Thyroid gland (tissue), 4 donors: Measurements from ENCODE around the gene ZC3H7A. TPM values are rescaled to one million over a fixed set of nuclear protein-coding genes. Genes with fewer than 3 reads are reported as not detected.
A peak's percentile ranks its signal among the peaks of the same experiment; 100 is the strongest.

ENCODE experiments used
- DNase-seq, 2 donors: peaks; one replicate each; pipeline ENCODE4 v3.0.0-alpha.2; 2019
- H3K27ac ChIP-seq, 3 donors: fragments of 200-600 bp; sonication (generic); 1 replicate in 2 of 3; 2 replicates in 1 of 3; pipeline ENCODE4 v1.5.1; 2016 to 2019; ENCODE audit warnings: mild to moderate bottlenecking in 1 of 3, moderate library complexity in 1 of 3
- H3K27me3 ChIP-seq: fragments of 200-600 bp; sonication (generic); one replicate; pipeline ENCODE4 v1.5.1; 2019
- H3K36me3 ChIP-seq, 2 donors: fragments of 200-600 bp; sonication (generic); one replicate each; pipeline ENCODE4 v1.5.1; 2016 to 2019
- H3K4me1 ChIP-seq, 2 donors: fragments of 200-600 bp; sonication (generic); one replicate each; pipeline ENCODE4 v1.5.1; 2017 to 2019
- H3K4me3 ChIP-seq, 3 donors: fragments of 200-600 bp; sonication (generic); replicated peaks in 1 of 3; 1 replicate in 2 of 3; 2 replicates in 1 of 3; pipeline ENCODE4 v1.5.1; 2016; ENCODE audit warnings: mild to moderate bottlenecking in 1 of 3
- H3K9me3 ChIP-seq: fragments of 200-600 bp; sonication (generic); one replicate; pipeline ENCODE4 v1.5.1; 2017
- POLR2A ChIP-seq, 2 donors: fragments of 450-650 bp; IDR thresholded peaks; one replicate each; pipeline ENCODE4 v1.6.1; 2017; ENCODE audit warnings: antibody characterized with exemption in 2 of 2, mild to moderate bottlenecking in 2 of 2, moderate library complexity in 1 of 2
- WGBS, 2 donors: methylation state at CpG; one replicate each; pipeline ENCODE4 v1.1.5; 2017; 5-methylcytosine and 5-hydroxymethylcytosine counted together
- intact Hi-C: fragments of 100-400 bp; cut with DNase I; formaldehyde crosslinking; loops from one replicate; pipeline ENCODE4 v1.15.1; 2023
- total RNA-seq, 4 donors: library from RNA; depleted of rRNA; stranded (reverse); fragments of >200 nt; gene quantifications; one replicate each; pipeline ENCODE4 v1.2.3, GENCODE V29; 2016
- TF ChIP-seq, protein P1 (sequence below), 6 experiments: fragments of 200-600 bp in 3 of 6; fragments of 450-650 bp in 3 of 6; sonication (generic) in 3 of 6; IDR thresholded peaks; one replicate each; pipeline ENCODE4 v1.5.1; 2016 to 2019; ENCODE audit warnings: antibody characterized with exemption in 6 of 6, mild to moderate bottlenecking in 2 of 6, inconsistent platforms in 1 of 6, moderate library complexity in 1 of 6

ZC3H7A gene
- total RNA-seq, 4 donors from 2014 or later: 48.9 to 105 (median 62.7) TPM

DNA sequence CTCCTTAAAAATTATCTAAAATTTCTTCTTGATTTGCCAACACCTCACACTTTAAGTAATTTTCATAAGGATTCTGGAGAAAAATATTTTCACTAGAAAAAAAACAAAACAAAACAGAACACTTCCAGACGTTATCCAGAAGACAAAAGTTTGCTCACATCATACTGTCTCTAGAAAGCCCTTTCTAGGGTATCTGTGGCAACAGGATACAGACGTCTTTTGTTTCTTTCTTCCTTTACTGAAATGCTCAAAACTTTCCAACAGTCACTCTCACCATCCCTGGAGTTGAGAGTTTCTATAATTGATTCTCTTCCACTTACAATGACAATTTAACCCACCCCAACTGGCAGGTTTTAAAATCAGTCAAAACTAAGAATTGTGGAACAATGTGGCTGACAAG lies 2.6 kb downstream of the ZC3H7A start:
- peak overlapping the region in 2 of 3 donors; percentile 97 to 98 for H3K27ac ChIP-seq
- H3K36me3 ChIP-seq: no peaks in the 10 kb centered on the region
- intact Hi-C loops: no loop called here
- no peaks in the 10 kb centered on the region for H3K9me3 ChIP-seq
- H3K4me1 ChIP-seq: peaks cover 61 to 76% of the 10 kb centered on the region in 2 donors
- WGBS, 2 donors: 51 to 72% methylated on average over 2 of the region's 2 CpGs
- DNase-seq: no peak
- no peak overlapping the region for H3K4me3 ChIP-seq
- TF ChIP-seq POLR2A (IDR thresholded peaks at IDR 0.05): no peak
- TF ChIP-seq, protein P1, sequence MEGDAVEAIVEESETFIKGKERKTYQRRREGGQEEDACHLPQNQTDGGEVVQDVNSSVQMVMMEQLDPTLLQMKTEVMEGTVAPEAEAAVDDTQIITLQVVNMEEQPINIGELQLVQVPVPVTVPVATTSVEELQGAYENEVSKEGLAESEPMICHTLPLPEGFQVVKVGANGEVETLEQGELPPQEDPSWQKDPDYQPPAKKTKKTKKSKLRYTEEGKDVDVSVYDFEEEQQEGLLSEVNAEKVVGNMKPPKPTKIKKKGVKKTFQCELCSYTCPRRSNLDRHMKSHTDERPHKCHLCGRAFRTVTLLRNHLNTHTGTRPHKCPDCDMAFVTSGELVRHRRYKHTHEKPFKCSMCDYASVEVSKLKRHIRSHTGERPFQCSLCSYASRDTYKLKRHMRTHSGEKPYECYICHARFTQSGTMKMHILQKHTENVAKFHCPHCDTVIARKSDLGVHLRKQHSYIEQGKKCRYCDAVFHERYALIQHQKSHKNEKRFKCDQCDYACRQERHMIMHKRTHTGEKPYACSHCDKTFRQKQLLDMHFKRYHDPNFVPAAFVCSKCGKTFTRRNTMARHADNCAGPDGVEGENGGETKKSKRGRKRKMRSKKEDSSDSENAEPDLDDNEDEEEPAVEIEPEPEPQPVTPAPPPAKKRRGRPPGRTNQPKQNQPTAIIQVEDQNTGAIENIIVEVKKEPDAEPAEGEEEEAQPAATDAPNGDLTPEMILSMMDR (IDR thresholded peaks at IDR 0.05): no peak
- no peaks in the 10 kb centered on the region for H3K27me3 ChIP-seq

DNA sequence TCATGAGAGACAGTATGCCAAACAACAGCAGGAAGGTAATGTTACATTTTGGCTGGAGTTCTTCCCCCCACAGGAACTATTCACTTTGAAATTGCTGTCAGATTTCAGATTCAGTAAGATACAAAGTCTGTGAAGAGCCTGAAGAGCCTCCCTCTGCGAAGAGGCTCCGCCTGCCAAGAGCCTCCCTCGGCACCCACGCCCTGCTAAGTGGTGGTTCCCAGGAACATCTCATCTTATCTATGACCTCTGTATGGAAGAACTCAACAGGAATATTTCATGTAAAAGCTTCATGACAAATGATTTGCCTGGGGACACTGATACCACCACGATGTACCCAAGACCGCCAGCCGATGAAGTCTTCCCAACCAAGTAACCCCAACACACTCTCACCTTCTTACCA lies 3.2 kb downstream of the ZC3H7A start:
- Histone ChIP-seq H3K9me3 (no peaks in the 10 kb centered on the region), H3K27ac (peak overlapping the region in 2 of 3 donors; percentile 85 to 98), H3K27me3 (no peaks in the 10 kb centered on the region), H3K36me3 (no peaks in the 10 kb centered on the region), H3K4me3 (no peak overlapping the region), H3K4me1 (peaks cover 61 to 76% of the 10 kb centered on the region in 2 donors)
- intact Hi-C loops: no loop called here
- WGBS, 2 donors: 83 to 88% methylated on average over 7 of the region's 7 CpGs
- no peak for DNase-seq
- no peak for TF ChIP-seq POLR2A (IDR thresholded peaks at IDR 0.05)
- TF ChIP-seq, protein P1 (IDR thresholded peaks at IDR 0.05): no peak

DNA sequence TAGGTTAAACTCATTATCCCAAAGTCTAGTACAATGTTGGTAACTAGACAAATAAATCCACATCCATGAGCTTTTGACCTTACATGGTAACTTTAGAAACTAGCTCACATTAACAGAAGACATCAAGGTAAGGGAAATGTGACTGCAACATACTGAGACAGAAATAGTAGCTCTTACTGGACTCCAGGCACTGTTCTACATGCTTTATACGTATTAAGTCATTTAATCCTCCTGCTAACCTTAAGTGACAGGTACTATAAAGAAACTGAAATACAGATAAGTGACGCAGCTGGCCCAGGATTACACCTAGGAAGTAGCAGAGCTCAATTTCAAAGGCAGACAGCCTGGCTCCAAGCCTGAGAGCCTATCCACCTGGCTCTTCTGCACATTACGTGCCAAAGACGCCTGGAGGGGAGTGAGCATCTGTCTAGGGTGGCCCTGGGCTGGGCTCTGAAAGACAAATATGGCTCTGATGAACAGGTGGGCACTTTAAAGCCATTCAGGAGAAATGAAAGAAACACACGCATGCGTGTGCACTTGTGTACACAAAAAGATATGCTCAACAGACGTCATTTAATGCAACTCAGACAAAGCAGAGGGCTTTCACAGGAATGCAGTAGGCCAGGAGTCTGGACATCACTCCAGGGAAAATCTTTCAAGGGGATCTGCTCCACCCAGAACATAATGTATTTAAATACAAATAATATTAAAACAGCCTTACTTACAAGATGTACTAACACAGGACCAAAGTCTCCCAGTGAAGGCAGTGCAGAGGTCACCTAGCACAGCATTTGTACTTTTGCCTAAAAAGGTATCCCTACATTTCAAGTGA lies 4.4 kb downstream of the ZC3H7A start:
- H3K27ac ChIP-seq: peak overlapping the region; percentile 64 to 98 (median 85)

DNA sequence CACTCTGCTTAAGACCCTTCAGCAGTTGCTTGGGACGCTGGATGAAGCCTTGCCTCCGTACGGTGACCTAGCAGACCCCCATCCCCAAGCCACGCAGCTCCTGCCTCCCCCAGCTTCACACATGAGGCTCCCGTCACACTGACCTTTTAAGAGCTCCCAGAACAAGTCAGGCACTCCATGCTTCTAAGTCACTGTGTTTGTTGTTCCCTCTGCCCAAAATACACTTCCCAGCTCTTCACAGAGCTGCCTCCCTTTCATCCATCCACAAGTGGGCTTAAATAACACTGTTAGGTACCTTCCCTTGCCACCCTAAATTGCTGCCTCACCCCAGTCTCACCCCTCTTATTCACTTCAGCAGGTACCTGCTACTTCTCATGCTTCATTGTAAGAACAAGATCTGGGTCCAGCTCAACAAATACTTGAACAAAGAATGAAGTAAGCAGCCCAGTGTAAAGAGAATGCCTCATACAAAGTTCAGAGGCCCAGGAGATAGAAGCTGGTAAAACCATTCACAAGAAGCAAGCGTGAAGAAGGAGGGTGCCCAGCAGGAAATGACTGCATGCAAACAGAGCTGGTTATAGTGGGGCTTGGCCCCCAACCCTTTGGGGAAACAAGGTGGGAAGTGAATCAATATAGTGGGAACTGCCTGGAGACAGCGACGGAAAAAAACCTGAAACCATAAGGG lies 5.8 kb downstream of the ZC3H7A start:
- H3K27me3 ChIP-seq: no peaks in the 10 kb centered on the region
- peak; percentile 78 to 82 for DNase-seq
- WGBS, 2 donors: 33 to 44% methylated on average over 8 of the region's 8 CpGs
- H3K36me3 ChIP-seq: no peaks in the 10 kb centered on the region
- no peak overlapping the region for H3K4me3 ChIP-seq
- peak overlapping the region; percentile 64 to 98 (median 85) for H3K27ac ChIP-seq
- intact Hi-C loops: no loop called here
- TF ChIP-seq, protein P1 (IDR thresholded peaks at IDR 0.05): no peak
- TF ChIP-seq POLR2A (IDR thresholded peaks at IDR 0.05): peak in 1 of 2 donors; percentile 74
- H3K9me3 ChIP-seq: no peaks in the 10 kb centered on the region
- H3K4me1 ChIP-seq: peaks cover 50 to 71% of the 10 kb centered on the region in 2 donors

More for the DNA sequence above, 4.4 kb downstream of the ZC3H7A start:
- no peaks in the 10 kb centered on the region for H3K9me3 ChIP-seq
- H3K27me3 ChIP-seq: no peaks in the 10 kb centered on the region
- H3K36me3 ChIP-seq: no peaks in the 10 kb centered on the region
- peak in 1 of 2 donors; percentile 34 for TF ChIP-seq POLR2A (IDR thresholded peaks at IDR 0.05)
- TF ChIP-seq, protein P1 (IDR thresholded peaks at IDR 0.05): no peak
- 49 to 57% methylated on average over 7 of the region's 7 CpGs for WGBS, 2 donors
- DNase-seq: peak; percentile 68 to 73
- H3K4me3 ChIP-seq: no peak overlapping the region
- intact Hi-C loops: no loop called here
- H3K4me1 ChIP-seq: peaks cover 50 to 71% of the 10 kb centered on the region in 2 donors
